Pancreas (tissue), 10 donors: ENCODE results near the gene PLAA. TPM values are rescaled to one million over a fixed set of nuclear protein-coding genes. Genes with fewer than 3 reads are reported as not detected.

Experiments used
- ATAC-seq, 4 donors: fragments of 200-7000 bp; cut with Tn5 transposase; one replicate each; pipeline versions ENCODE4 v1.8.0 to v1.9.1; 2020; ENCODE audit warnings: mild to moderate bottlenecking in 4 of 4, moderate library complexity in 4 of 4
- DNase-seq, 6 donors: peaks; one replicate each; pipeline ENCODE4 v3.0.0-alpha.2; 2020
- FAIRE-seq: peaks from 2 replicates; lab custom pipeline; 2012; peaks lifted over from hg19 to GRCh38; lab: Jason Lieb, UNC
- H3K27ac ChIP-seq, 4 donors: fragments of 200-600 bp; sonication (generic); 1 replicate in 3 of 4; 2 replicates in 1 of 4; pipeline versions ENCODE4 v1.5.0 to v1.8.0; 2020
- H3K27me3 ChIP-seq, 4 donors: fragments of 200-600 bp; one replicate each; pipeline ENCODE4 v1.8.0; 2021
- H3K36me3 ChIP-seq, 3 donors: fragments of 200-600 bp; sonication (generic) in 1 of 3; one replicate each; pipeline versions ENCODE4 v1.5.0 to v1.8.0; 2020 to 2021
- H3K4me1 ChIP-seq, 3 donors: fragments of 200-600 bp; one replicate each; pipeline ENCODE4 v1.8.0; 2021
- H3K4me3 ChIP-seq, 4 donors: fragments of 200-600 bp; sonication (generic) in 2 of 4; one replicate each; pipeline versions ENCODE4 v1.5.0 to v1.8.0; 2020 to 2021
- H3K9me3 ChIP-seq, 4 donors: fragments of 200-600 bp; one replicate each; pipeline ENCODE4 v1.8.0; 2021
- CTCF ChIP-seq, 4 donors: fragments of 200-600 bp; sonication (generic) in 3 of 4; IDR thresholded peaks; one replicate each; pipeline versions ENCODE4 v1.5.0 to v1.8.0; 2021; ENCODE audit warnings: antibody characterized with exemption in 4 of 4
- WGBS, 2 donors: extraction: QIAGEN DNeasy Blood & Tissue Kit; methylation state at CpG; one replicate each; pipeline ENCODE4 v1.1.7; 2013; 5-methylcytosine and 5-hydroxymethylcytosine counted together
- intact Hi-C, 3 donors: fragments of 100-400 bp; cut with DNase I; formaldehyde crosslinking; loops; one replicate each; pipeline versions ENCODE4 v1.11.1 to v1.14.2; 2022
- polyA plus RNA-seq, 2 donors: library from polyadenylated mRNA; stranded (reverse); fragments of 200-250 nt; gene quantifications; one replicate each; pipeline ENCODE4 v1.2.3, GENCODE V29; 2013
- total RNA-seq, 6 donors: library from RNA; stranded (reverse); fragmentation: NEBNext Ultra II Directional in 4 of 6; extraction: Animal tissue kit (Norgen Biotek cat#: 25700) in 4 of 6; gene quantifications; one replicate each; pipeline versions ENCODE4 v1.2.1 to v1.2.4, GENCODE V29; 2021 to 2023
- donor health status: healthy with polysubstance abuse.
- donor health status: DM: no; HTN: no; CAD: no; lungs with moderate emphysema.
- donor health status: DM: no; HTN: no; CAD: no.
- donor health status: control.
- donor health status: control.
- donor health status: Bipolar disorder and iron deficiency.
- donor health status: DM: yes; HTN: yes; CAD: no.
- donor health status: DM: no; HTN: no; CAD: no.
- donor health status: DM: no; HTN: no; CAD: no.
- donor health status: DM: yes; HTN: yes; CAD: no.

Gene PLAA
- total and polyA plus RNA-seq, 8 donors = 4.6 to 13.8 (median 10.2) TPM

GRCh38 chr9:26939955-26940711 lies 6.9 kb downstream of the PLAA start:
- Histone ChIP-seq H3K27me3 (no peaks in the 10 kb centered on the region), H3K9me3 (peaks cover 0 to 3% (median 0%) of the 10 kb centered on the region in 4 donors), H3K4me3 (no peak overlapping the region), H3K4me1 (peaks cover 1 to 9% (median 2%) of the 10 kb centered on the region in 3 donors), H3K27ac (no peak overlapping the region), H3K36me3 (no peaks in the 10 kb centered on the region)
- TF ChIP-seq CTCF (IDR thresholded peaks at IDR 0.05) = no peak
- intact Hi-C loops = no loop called here
- FAIRE-seq (no peak), DNase-seq (no peak), ATAC-seq (no peak)
- 81 to 86% methylated on average over 3 of the region's 3 CpGs for WGBS, 2 donors

GRCh38 chr9:26937816-26938371 lies 9.1 kb downstream of the PLAA start:
- no peak for TF ChIP-seq CTCF (IDR thresholded peaks at IDR 0.05)
- H3K4me3 ChIP-seq = no peak overlapping the region
- H3K36me3 ChIP-seq = no peaks in the 10 kb centered on the region
- H3K4me1 ChIP-seq = no peaks in the 10 kb centered on the region
- no peak for FAIRE-seq
- ATAC-seq = no peak
- intact Hi-C loops = no loop called here
- H3K9me3 ChIP-seq = peaks cover 0 to 3% (median 0%) of the 10 kb centered on the region in 4 donors
- no peak for DNase-seq
- H3K27me3 ChIP-seq = no peaks in the 10 kb centered on the region
- WGBS, 2 donors = 98 to 99% methylated on average over 3 of the region's 3 CpGs
- no peak overlapping the region for H3K27ac ChIP-seq

GRCh38 chr9:26935847-26936246 lies 11.2 kb downstream of the PLAA start:
- intact Hi-C loops = no loop called here
- H3K4me1 ChIP-seq = no peaks in the 10 kb centered on the region
- no peak overlapping the region for H3K27ac ChIP-seq
- peaks cover 0 to 3% (median 0%) of the 10 kb centered on the region in 4 donors for H3K9me3 ChIP-seq
- no peaks in the 10 kb centered on the region for H3K36me3 ChIP-seq
- H3K4me3 ChIP-seq = no peak overlapping the region
- DNase-seq (no peak), ATAC-seq (no peak), FAIRE-seq (no peak)
- H3K27me3 ChIP-seq = no peaks in the 10 kb centered on the region
- TF ChIP-seq CTCF (IDR thresholded peaks at IDR 0.05) = no peak

GRCh38 chr9:26928902-26929495 lies 18.0 kb downstream of the PLAA start:
- Histone ChIP-seq H3K9me3 (no peaks in the 10 kb centered on the region), H3K4me1 (no peaks in the 10 kb centered on the region), H3K27me3 (no peaks in the 10 kb centered on the region), H3K4me3 (no peak overlapping the region), H3K27ac (no peak overlapping the region), H3K36me3 (peaks cover 0 to 14% (median 5%) of the 10 kb centered on the region in 3 donors)
- FAIRE-seq (no peak), ATAC-seq (no peak), DNase-seq (no peak)
- intact Hi-C loops = no loop called here
- 97 to 98% methylated on average over 8 of the region's 8 CpGs for WGBS, 2 donors
- TF ChIP-seq CTCF (IDR thresholded peaks at IDR 0.05) = no peak
